ENCODE data around the gene GHSR. TPM values are rescaled to one million over a fixed set of nuclear protein-coding genes. Genes with fewer than 3 reads are reported as not detected.

Gene GHSR
- total and polyA plus RNA-seq, 2 of the 8 experiments (the other 6 are each of a cell fraction or from before 2014, with no cell fraction given): not detected

- no peak overlapping the region for H2BK5ac ChIP-seq (ENCODE audit: low read depth, low read length)
- no peak overlapping the region for H4K91ac ChIP-seq (replicated peaks; ENCODE audit: insufficient read length, low read length)
- no peaks in the 10 kb centered on the region for H3K27me3 ChIP-seq (replicated peaks in 1 of 4; ENCODE audit: control insufficient read depth in 3 of 4, extremely low read depth in 1 of 4, insufficient read depth in 3 of 4, low read length in 3 of 4)
- H4K8ac ChIP-seq (ENCODE audit: extremely low read depth, insufficient read depth, low read length): no peak overlapping the region
- H2AK5ac ChIP-seq (ENCODE audit: low read depth, low read length): no peak overlapping the region
- no peak overlapping the region for H2BK15ac ChIP-seq (ENCODE audit: low read length)
- no peak overlapping the region for H3K56ac ChIP-seq (replicated peaks; ENCODE audit: insufficient read length, low read depth, low read length)
- no peak overlapping the region for H2BK120ac ChIP-seq (replicated peaks; ENCODE audit: low read depth, low read length)
- no peak overlapping the region for H3K9ac ChIP-seq (replicated peaks in 1 of 4; ENCODE audit: extremely low read depth in 1 of 4, low read depth in 3 of 4, low read length in 3 of 4)
- DNase-seq (ENCODE audit: low read depth in 1 of 2, low spot score in 2 of 2) (no peak), FAIRE-seq (no peak)
- no peak overlapping the region for H4K5ac ChIP-seq (ENCODE audit: insufficient read length, low read depth, low read length)
- no peak overlapping the region for H3K18ac ChIP-seq (ENCODE audit: extremely low read depth, low read length)
- no peak overlapping the region for H2BK20ac ChIP-seq (ENCODE audit: low read length)
- H3K23me2 ChIP-seq (ENCODE audit: low read depth, low read length): no peaks in the 10 kb centered on the region
- no peak overlapping the region for H3K4me2 ChIP-seq (ENCODE audit: insufficient read depth in 1 of 2, low read depth in 2 of 2, low read length in 2 of 2)
- H2BK12ac ChIP-seq (ENCODE audit: low read depth, low read length): no peak overlapping the region
- H2AFZ ChIP-seq (ENCODE audit: low read length): no peak overlapping the region
- no peak for TF ChIP-seq RBBP5 (IDR thresholded peaks at IDR 0.05; ENCODE audit: borderline replicate concordance, low read depth, low read length)
- no peak for TF ChIP-seq JUN (IDR thresholded peaks at IDR 0.05; ENCODE audit: low read depth, low read length)
- no peak for TF ChIP-seq BCL11A (IDR thresholded peaks at IDR 0.05; ENCODE audit: low read depth in 2 of 2, low read length in 2 of 2)
- no peak for TF ChIP-seq CEBPB (IDR thresholded peaks at IDR 0.05; ENCODE audit: low read depth, low read length)
- ChIA-PET CTCF (ENCODE audit: partially characterized antibody) (no interaction called here), POLR2A (ENCODE audit: partially characterized antibody) (no interaction called here)
- no peak overlapping the region for H3K14ac ChIP-seq (ENCODE audit: insufficient read length)
- no peak overlapping the region for H3K4ac ChIP-seq (replicated peaks; ENCODE audit: insufficient read length, low read depth, low read length)
- no peak overlapping the region for H3K27ac ChIP-seq (ENCODE audit: low read depth, low read length)
- no peaks in the 10 kb centered on the region for H3K4me1 ChIP-seq (replicated peaks in 1 of 4; ENCODE audit: control insufficient read depth in 3 of 4, insufficient read depth in 4 of 4, low read length in 3 of 4)
- no peak overlapping the region for H3K4me3 ChIP-seq (ENCODE audit: extremely low read depth in 1 of 4, insufficient read depth in 2 of 4, low read depth in 3 of 4, low read length in 4 of 4)
- H3K79me1 ChIP-seq (ENCODE audit: low read depth, low read length): no peaks in the 10 kb centered on the region
- no peaks in the 10 kb centered on the region for H3K36me3 ChIP-seq (ENCODE audit: control insufficient read depth in 2 of 4, insufficient read depth in 4 of 4, low read length in 3 of 4)
- no peak overlapping the region for H3K23ac ChIP-seq (ENCODE audit: insufficient read length)
- no peaks in the 10 kb centered on the region for H3K79me2 ChIP-seq (ENCODE audit: control insufficient read depth in 1 of 2, insufficient read depth in 2 of 2, low read length in 2 of 2)
- no peaks in the 10 kb centered on the region for H4K20me1 ChIP-seq (replicated peaks in 1 of 2; ENCODE audit: control insufficient read depth in 1 of 2, insufficient read depth in 2 of 2, low read length in 2 of 2)
- H3K9me3 ChIP-seq (ENCODE audit: insufficient read depth in 2 of 2, low read depth in 1 of 2, low read length in 1 of 2): 0 out of 4 replicates have a peak, but pooled peaks cover 0 to under 1% of the 10 kb centered on the region in 2 experiments
Observed at GRCh38 chr3:172437713-172438112, 10.5 kb downstream of the GHSR start.

Data from H1 (cell line).